ENCODE results near the gene AKAP6. TPM values are rescaled to one million over a fixed set of nuclear protein-coding genes. Genes with fewer than 3 reads are reported as not detected.

The AKAP6 gene
- total RNA-seq, 4 donors from 2014 or later, result 4.1 to 34.4 (median 15.3) TPM

DNA sequence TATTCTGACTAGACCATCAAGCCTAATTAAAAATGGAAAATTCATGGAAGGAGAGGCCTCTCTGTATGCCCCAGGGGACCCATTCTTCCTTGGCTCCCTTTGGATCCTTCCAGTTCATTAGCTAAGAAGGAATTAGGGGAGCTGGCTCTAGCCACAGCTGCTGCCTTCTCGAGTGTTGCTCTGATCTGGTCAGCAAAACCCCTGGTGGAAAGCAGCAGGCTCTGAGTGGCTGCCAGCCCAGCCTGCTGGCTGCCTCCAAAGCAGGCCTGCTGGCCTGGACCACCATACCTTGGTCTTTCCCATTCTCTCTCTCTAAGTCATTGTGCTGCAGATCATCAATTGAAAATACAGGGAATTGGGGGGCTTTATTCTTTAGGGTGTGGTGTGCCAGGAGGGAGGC lies 29.0 kb upstream of the AKAP6 start:
- no peak for DNase-seq
- no peak overlapping the region for H3K4me3 ChIP-seq
- H3K4me1 ChIP-seq, result peaks cover 0 to 7% of the 10 kb centered on the region in 2 donors
- no peak overlapping the region for H3K27ac ChIP-seq
- H3K36me3 ChIP-seq, result no peaks in the 10 kb centered on the region
- no peaks in the 10 kb centered on the region for H3K27me3 ChIP-seq
- TF ChIP-seq POLR2A (IDR thresholded peaks at IDR 0.05), result no peak
- TF ChIP-seq, protein P1, sequence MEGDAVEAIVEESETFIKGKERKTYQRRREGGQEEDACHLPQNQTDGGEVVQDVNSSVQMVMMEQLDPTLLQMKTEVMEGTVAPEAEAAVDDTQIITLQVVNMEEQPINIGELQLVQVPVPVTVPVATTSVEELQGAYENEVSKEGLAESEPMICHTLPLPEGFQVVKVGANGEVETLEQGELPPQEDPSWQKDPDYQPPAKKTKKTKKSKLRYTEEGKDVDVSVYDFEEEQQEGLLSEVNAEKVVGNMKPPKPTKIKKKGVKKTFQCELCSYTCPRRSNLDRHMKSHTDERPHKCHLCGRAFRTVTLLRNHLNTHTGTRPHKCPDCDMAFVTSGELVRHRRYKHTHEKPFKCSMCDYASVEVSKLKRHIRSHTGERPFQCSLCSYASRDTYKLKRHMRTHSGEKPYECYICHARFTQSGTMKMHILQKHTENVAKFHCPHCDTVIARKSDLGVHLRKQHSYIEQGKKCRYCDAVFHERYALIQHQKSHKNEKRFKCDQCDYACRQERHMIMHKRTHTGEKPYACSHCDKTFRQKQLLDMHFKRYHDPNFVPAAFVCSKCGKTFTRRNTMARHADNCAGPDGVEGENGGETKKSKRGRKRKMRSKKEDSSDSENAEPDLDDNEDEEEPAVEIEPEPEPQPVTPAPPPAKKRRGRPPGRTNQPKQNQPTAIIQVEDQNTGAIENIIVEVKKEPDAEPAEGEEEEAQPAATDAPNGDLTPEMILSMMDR (IDR thresholded peaks at IDR 0.05), result no peak
- H3K9me3 ChIP-seq, result no peaks in the 10 kb centered on the region
- intact Hi-C loops (cut with DNase I; ENCODE audit: low total_unique reads), result no loop called here

DNA sequence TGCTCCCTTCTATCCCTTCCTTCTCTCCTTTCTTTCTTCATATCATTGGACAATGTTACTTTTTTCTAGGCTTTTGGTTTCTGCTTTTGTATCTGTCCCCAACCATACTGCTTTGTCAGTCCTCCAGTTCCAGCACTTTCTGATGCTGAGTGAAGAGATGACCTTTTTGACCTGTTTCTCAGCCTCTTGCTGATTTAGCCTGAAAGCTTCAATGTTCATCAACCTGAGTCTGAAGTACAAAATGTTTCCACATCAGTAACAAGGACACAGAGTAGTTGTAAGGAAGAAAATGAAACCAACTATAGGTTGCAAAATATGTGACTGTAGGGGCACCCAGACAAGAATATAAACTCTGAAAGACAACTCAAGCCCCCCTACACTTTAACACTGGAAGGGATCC lies 25.2 kb upstream of the AKAP6 start:
- no peaks in the 10 kb centered on the region for H3K36me3 ChIP-seq
- H3K4me1 ChIP-seq, result peaks cover 0 to 3% of the 10 kb centered on the region in 2 donors
- H3K27me3 ChIP-seq, result no peaks in the 10 kb centered on the region
- TF ChIP-seq, protein P1 (IDR thresholded peaks at IDR 0.05), result no peak
- DNase-seq, result no peak
- H3K4me3 ChIP-seq, result no peak overlapping the region
- H3K9me3 ChIP-seq, result no peaks in the 10 kb centered on the region
- no peak overlapping the region for H3K27ac ChIP-seq
- intact Hi-C loops (cut with DNase I; ENCODE audit: low total_unique reads), result no loop called here

GRCh38 chr14:32304296-32304695 lies 24.8 kb upstream of the AKAP6 start:
- no peak overlapping the region for H3K4me3 ChIP-seq
- TF ChIP-seq, protein P1 (IDR thresholded peaks at IDR 0.05), result no peak
- no peak for TF ChIP-seq POLR2A (IDR thresholded peaks at IDR 0.05)
- H3K27me3 ChIP-seq, result no peaks in the 10 kb centered on the region
- no peaks in the 10 kb centered on the region for H3K4me1 ChIP-seq
- intact Hi-C loops (cut with DNase I; ENCODE audit: low total_unique reads), result no loop called here
- H3K9me3 ChIP-seq, result no peaks in the 10 kb centered on the region
- H3K36me3 ChIP-seq, result no peaks in the 10 kb centered on the region
- no peak for DNase-seq
- H3K27ac ChIP-seq, result no peak overlapping the region

- TF ChIP-seq, protein P1 (IDR thresholded peaks at IDR 0.05), result no peak
- TF ChIP-seq POLR2A (IDR thresholded peaks at IDR 0.05), result no peak
- intact Hi-C loops (cut with DNase I; ENCODE audit: low total_unique reads), result no loop called here
- DNase-seq, result no peak
- H3K9me3 ChIP-seq, result no peaks in the 10 kb centered on the region
- H3K27me3 ChIP-seq, result no peaks in the 10 kb centered on the region
- H3K4me3 ChIP-seq, result no peak overlapping the region
- H3K36me3 ChIP-seq, result no peaks in the 10 kb centered on the region
- no peak overlapping the region for H3K27ac ChIP-seq
- H3K4me1 ChIP-seq, result no peaks in the 10 kb centered on the region
Measured at GRCh38 chr14:32306549-32306948, 22.5 kb upstream of the AKAP6 start.

GRCh38 chr14:32307881-32308582 lies 21.1 kb upstream of the AKAP6 start:
- DNase-seq, result no peak

More at GRCh38 chr14:32307881-32308582, 21.1 kb upstream of the AKAP6 start:
- Histone ChIP-seq H3K4me3 (no peak overlapping the region), H3K27me3 (no peaks in the 10 kb centered on the region), H3K27ac (no peak overlapping the region), H3K4me1 (no peaks in the 10 kb centered on the region), H3K9me3 (no peaks in the 10 kb centered on the region), H3K36me3 (no peaks in the 10 kb centered on the region)
- intact Hi-C loops (cut with DNase I; ENCODE audit: low total_unique reads), result no loop called here
- TF ChIP-seq, protein P1 (IDR thresholded peaks at IDR 0.05), result no peak
- TF ChIP-seq POLR2A (IDR thresholded peaks at IDR 0.05), result no peak
